ENCODE measurements around the gene SMAGP. TPM values are rescaled to one million over a fixed set of nuclear protein-coding genes. Genes with fewer than 3 reads are reported as not detected.

SMAGP gene
- total and polyA plus RNA-seq, 2 of the 4 experiments (the other 2 are of a cell fraction) = 12.2 to 42.7 TPM

GRCh38 chr12:51318846-51319599, 48.8 kb upstream of the SMAGP start:
- no peak overlapping the region for H3K14ac ChIP-seq (replicated peaks; ENCODE audit: low read depth, low read length)
- H3K4me1 ChIP-seq (ENCODE audit: control insufficient read depth, insufficient read depth, low read length) = peaks cover 3% of the 10 kb centered on the region
- H2BK120ac ChIP-seq (ENCODE audit: low read depth, low read length) = no peak overlapping the region
- no peaks in the 10 kb centered on the region for H3K9me1 ChIP-seq (ENCODE audit: insufficient read depth, low read length)
- no peak overlapping the region for H3K9ac ChIP-seq (ENCODE audit: low read depth, low read length)
- H4K5ac ChIP-seq (ENCODE audit: low read depth, low read length) = no peak overlapping the region
- in situ Hi-C loops (cut with MboI; ENCODE audit: low sequenced_read_pairs) (no loop called here), dilution Hi-C loops (cut with HindIII; ENCODE audit: low sequenced_read_pairs, unreplicated experiment) (no loop called here), intact Hi-C loops (cut with micrococcal nuclease) (no loop called here)
- WGBS, 2 experiments (ENCODE audit: extremely low coverage in 2 of 2, insufficient read length in 1 of 2) = no CpG with 5 or more reads among the region's 3 CpGs
- H3K4me3 ChIP-seq (ENCODE audit: insufficient read depth, low read depth, low read length) = no peak overlapping the region
- H2AFZ ChIP-seq (replicated peaks; ENCODE audit: low read length, poor library complexity) = no peak overlapping the region
- H3K27ac ChIP-seq (ENCODE audit: insufficient read depth, low read length) = no peak overlapping the region
- ATAC-seq (ENCODE audit: low read depth) (no peak), DNase-seq (no peak)
- no peak overlapping the region for H3K56ac ChIP-seq (ENCODE audit: extremely low read depth, insufficient read depth, low read length)
- H3K18ac ChIP-seq (ENCODE audit: low read depth, low read length) = no peak overlapping the region
- H2BK20ac ChIP-seq (ENCODE audit: low read depth, low read length) = no peak overlapping the region
- TF ChIP-seq RAD21 (IDR thresholded peaks at IDR 0.05; ENCODE audit: low read length) (no peak), MAFK (IDR thresholded peaks at IDR 0.05; ENCODE audit: low read depth, low read length) (no peak), CEBPB (IDR thresholded peaks at IDR 0.05; ENCODE audit: low read depth, low read length) (no peak), MXI1 (IDR thresholded peaks at IDR 0.05; ENCODE audit: borderline replicate concordance, low read depth, low read length) (no peak), ELK1 (IDR thresholded peaks at IDR 0.05; ENCODE audit: borderline replicate concordance, low read depth, low read length) (no peak), POLR2A (IDR thresholded peaks at IDR 0.05; ENCODE audit: low read depth, low read length) (no peak), CHD1 (IDR thresholded peaks at IDR 0.05; ENCODE audit: low read depth, low read length) (no peak), NFE2L2 (IDR thresholded peaks at IDR 0.05; ENCODE audit: low read depth, low read length) (no peak), RCOR1 (IDR thresholded peaks at IDR 0.05; ENCODE audit: insufficient replicate concordance, low read length) (no peak), MAZ (IDR thresholded peaks at IDR 0.05; ENCODE audit: borderline replicate concordance, low read depth, low read length) (no peak), BHLHE40 (IDR thresholded peaks at IDR 0.05; ENCODE audit: low read depth, low read length) (no peak)
- TF ChIP-seq, protein P1, sequence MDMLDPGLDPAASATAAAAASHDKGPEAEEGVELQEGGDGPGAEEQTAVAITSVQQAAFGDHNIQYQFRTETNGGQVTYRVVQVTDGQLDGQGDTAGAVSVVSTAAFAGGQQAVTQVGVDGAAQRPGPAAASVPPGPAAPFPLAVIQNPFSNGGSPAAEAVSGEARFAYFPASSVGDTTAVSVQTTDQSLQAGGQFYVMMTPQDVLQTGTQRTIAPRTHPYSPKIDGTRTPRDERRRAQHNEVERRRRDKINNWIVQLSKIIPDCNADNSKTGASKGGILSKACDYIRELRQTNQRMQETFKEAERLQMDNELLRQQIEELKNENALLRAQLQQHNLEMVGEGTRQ (IDR thresholded peaks at IDR 0.05; ENCODE audit: low read depth, low read length) = no peak
- H3K9me3 ChIP-seq (ENCODE audit: control insufficient read depth, insufficient read depth, low read length) = no peaks in the 10 kb centered on the region
- no peak overlapping the region for H3K4ac ChIP-seq (ENCODE audit: low read depth, low read length)
- H3K27me3 ChIP-seq (ENCODE audit: control insufficient read depth, insufficient read depth, low read length) = no peaks in the 10 kb centered on the region
- no peak overlapping the region for H2AK9ac ChIP-seq (replicated peaks; ENCODE audit: low read depth, low read length, poor library complexity)
- no peak overlapping the region for H3K23ac ChIP-seq (ENCODE audit: low read depth, low read length)
- POLR2A ChIA-PET (ENCODE audit: unreplicated experiment) = no interaction called here
- no peak overlapping the region for H2BK15ac ChIP-seq (ENCODE audit: low read depth, low read length)
- H4K20me1 ChIP-seq (ENCODE audit: insufficient read depth, low read length) = no peaks in the 10 kb centered on the region
- no peak overlapping the region for H4K91ac ChIP-seq (ENCODE audit: insufficient read depth, low read depth, low read length)
- no peak overlapping the region for H4K8ac ChIP-seq (ENCODE audit: low read depth in 2 of 2, low read length in 2 of 2)
- H3K36me3 ChIP-seq (ENCODE audit: control insufficient read depth, insufficient read depth, low read length) = no peaks in the 10 kb centered on the region
- H3K79me1 ChIP-seq (ENCODE audit: low read depth in 1 of 2, low read length in 2 of 2) = no peaks in the 10 kb centered on the region
- no peak overlapping the region for H3K4me2 ChIP-seq (ENCODE audit: low read depth, low read length)
- no TSS peak for BruUV-seq (replicated peaks)
- CTCF ChIA-PET = no interaction called here
- H2AK5ac ChIP-seq (ENCODE audit: low read depth, low read length) = no peak overlapping the region
- no peak overlapping the region for H2BK5ac ChIP-seq (ENCODE audit: low read depth, low read length, poor library complexity, severe bottlenecking)

Measured in IMR-90 (cell line).